ENCODE data around the gene TEX19. TPM values are rescaled to one million over a fixed set of nuclear protein-coding genes. Genes with fewer than 3 reads are reported as not detected.

TEX19 gene
- total and polyA plus RNA-seq, 2 of the 8 experiments (the other 6 are each of a cell fraction or from before 2014, with no cell fraction given): 0.54 to 0.80 TPM

DNA sequence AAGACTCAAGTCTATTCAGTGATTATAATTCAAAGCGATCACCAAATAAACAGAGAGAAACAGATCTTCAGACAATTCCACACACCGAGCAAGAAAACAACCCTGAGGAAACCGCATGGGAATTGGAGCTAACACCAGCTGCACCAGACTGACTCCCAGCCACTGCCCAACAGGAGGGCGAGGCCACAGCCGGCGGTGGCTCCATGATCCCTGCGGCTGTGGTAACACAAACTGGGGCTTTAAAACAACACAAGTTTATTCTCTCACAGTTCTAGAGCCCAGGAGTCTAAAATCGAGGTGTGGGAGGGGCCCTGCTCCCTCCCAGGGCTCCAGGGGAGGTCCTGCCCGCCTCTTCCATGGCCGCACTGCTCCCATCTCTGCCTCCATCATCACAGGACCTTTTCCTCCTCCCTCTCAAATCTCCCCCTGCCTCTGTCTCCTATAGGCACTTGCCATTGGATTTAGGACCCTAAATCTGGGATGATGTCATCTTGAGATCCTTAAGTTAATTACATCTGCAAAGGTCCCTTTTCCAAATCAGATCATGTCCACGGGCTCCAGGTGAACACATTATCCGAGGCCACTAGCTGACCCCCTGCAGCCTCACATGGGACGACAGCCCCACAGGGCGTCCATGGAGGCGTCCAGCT, 49.4 kb downstream of the TEX19 start (continued):
- TF ChIP-seq KDM1A (IDR thresholded peaks at IDR 0.05; ENCODE audit: borderline replicate concordance, low read length): no peak
- no peak for TF ChIP-seq CBX5 (IDR thresholded peaks at IDR 0.05; ENCODE audit: low read depth, low read length)
